22Rv1 (cell line): Measurements from ENCODE around the gene ARVCF.

ENCODE experiments used
- ZFX ChIP-seq: fragments of 450-650 bp; IDR thresholded peaks from 2 replicates; pipeline ENCODE4 v1.6.1; 2017; ENCODE audit warnings: antibody characterized with exemption, borderline replicate concordance
- TF ChIP-seq, protein P1 (sequence below): fragments of 450-650 bp; IDR thresholded peaks from 2 replicates; pipeline ENCODE4 v1.5.1; 2017; ENCODE audit warnings: mild to moderate bottlenecking

DNA sequence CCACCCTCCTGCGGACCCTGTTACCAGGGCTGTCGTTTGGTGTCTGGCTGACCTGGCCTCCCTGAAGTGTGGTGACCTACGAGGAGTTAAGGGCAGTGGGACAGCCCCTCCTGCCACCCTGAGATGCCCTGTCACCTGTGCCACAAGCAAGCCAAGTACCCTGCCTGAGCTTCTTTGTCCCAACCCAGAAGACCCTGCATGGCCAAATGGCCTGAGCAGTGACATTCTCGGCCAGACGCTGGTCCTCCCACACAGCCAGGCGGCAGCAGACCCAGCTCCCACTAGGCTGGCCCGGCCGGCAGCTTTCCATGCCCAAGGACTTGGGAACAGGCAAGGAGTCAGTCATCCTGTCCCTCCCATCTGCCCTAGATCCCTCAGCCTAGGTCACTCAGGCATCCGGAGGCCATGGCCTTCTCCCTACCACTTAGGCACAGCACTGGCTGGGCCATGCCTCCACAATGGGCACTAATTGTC lies 7.6 kb downstream of the ARVCF start:
- TF ChIP-seq, protein P1, sequence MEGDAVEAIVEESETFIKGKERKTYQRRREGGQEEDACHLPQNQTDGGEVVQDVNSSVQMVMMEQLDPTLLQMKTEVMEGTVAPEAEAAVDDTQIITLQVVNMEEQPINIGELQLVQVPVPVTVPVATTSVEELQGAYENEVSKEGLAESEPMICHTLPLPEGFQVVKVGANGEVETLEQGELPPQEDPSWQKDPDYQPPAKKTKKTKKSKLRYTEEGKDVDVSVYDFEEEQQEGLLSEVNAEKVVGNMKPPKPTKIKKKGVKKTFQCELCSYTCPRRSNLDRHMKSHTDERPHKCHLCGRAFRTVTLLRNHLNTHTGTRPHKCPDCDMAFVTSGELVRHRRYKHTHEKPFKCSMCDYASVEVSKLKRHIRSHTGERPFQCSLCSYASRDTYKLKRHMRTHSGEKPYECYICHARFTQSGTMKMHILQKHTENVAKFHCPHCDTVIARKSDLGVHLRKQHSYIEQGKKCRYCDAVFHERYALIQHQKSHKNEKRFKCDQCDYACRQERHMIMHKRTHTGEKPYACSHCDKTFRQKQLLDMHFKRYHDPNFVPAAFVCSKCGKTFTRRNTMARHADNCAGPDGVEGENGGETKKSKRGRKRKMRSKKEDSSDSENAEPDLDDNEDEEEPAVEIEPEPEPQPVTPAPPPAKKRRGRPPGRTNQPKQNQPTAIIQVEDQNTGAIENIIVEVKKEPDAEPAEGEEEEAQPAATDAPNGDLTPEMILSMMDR, result no peak
- TF ChIP-seq ZFX, result no peak
